ENCODE measurements around the gene MMP11.

The MMP11 gene

GRCh38 chr22:23825246-23825905, 52.7 kb downstream of the MMP11 start:
- TF ChIP-seq MYC (IDR thresholded peaks at IDR 0.05; ENCODE audit: low read depth, low read length) (no peak), POLR2A (IDR thresholded peaks at IDR 0.05; ENCODE audit: extremely low read depth, insufficient read length) (no peak), MAX (IDR thresholded peaks at IDR 0.05; ENCODE audit: low read depth, low read length) (no peak)
- no peak overlapping the region for H3K4me3 ChIP-seq (ENCODE audit: low read depth, low read length)
- DNase-seq (ENCODE audit: low read depth), result no peak

GRCh38 chr22:23826510-23827350, 54.1 kb downstream of the MMP11 start:
- no peak overlapping the region for H3K4me3 ChIP-seq (ENCODE audit: low read depth, low read length)
- no peak for DNase-seq (ENCODE audit: low read depth)
- TF ChIP-seq MAX (IDR thresholded peaks at IDR 0.05; ENCODE audit: low read depth, low read length) (no peak), CTCF (IDR thresholded peaks at IDR 0.05; ENCODE audit: low read depth, low read length) (no peak), MYC (IDR thresholded peaks at IDR 0.05; ENCODE audit: low read depth, low read length) (no peak), POLR2A (IDR thresholded peaks at IDR 0.05; ENCODE audit: extremely low read depth, insufficient read length) (no peak)

GRCh38 chr22:23827351-23827995, 54.8 kb downstream of the MMP11 start:
- H3K4me3 ChIP-seq (ENCODE audit: low read depth, low read length), result no peak overlapping the region
- no peak for TF ChIP-seq POLR2A (IDR thresholded peaks at IDR 0.05; ENCODE audit: extremely low read depth, insufficient read length)
- TF ChIP-seq MYC (IDR thresholded peaks at IDR 0.05; ENCODE audit: low read depth, low read length), result no peak
- no peak for TF ChIP-seq CTCF (IDR thresholded peaks at IDR 0.05; ENCODE audit: low read depth, low read length)
- no peak for TF ChIP-seq MAX (IDR thresholded peaks at IDR 0.05; ENCODE audit: low read depth, low read length)
- no peak for DNase-seq (ENCODE audit: low read depth)

- no peak overlapping the region for H3K4me3 ChIP-seq (ENCODE audit: low read depth, low read length)
These were observed 56.4 kb downstream of the MMP11 start for GRCh38 chr22:23828800-23829680.

GRCh38 chr22:23829845-23830372, 57.3 kb downstream of the MMP11 start:
- no peak overlapping the region for H3K4me3 ChIP-seq (ENCODE audit: low read depth, low read length)

More at GRCh38 chr22:23828800-23829680, 56.4 kb downstream of the MMP11 start:
- no peak for DNase-seq (ENCODE audit: low read depth)
- no peak for TF ChIP-seq CTCF (IDR thresholded peaks at IDR 0.05; ENCODE audit: low read depth, low read length)
- no peak for TF ChIP-seq POLR2A (IDR thresholded peaks at IDR 0.05; ENCODE audit: extremely low read depth, insufficient read length)
- no peak for TF ChIP-seq MYC (IDR thresholded peaks at IDR 0.05; ENCODE audit: low read depth, low read length)
- no peak for TF ChIP-seq MAX (IDR thresholded peaks at IDR 0.05; ENCODE audit: low read depth, low read length)

More at GRCh38 chr22:23829845-23830372, 57.3 kb downstream of the MMP11 start:
- DNase-seq (ENCODE audit: low read depth), result no peak
- no peak for TF ChIP-seq MAX (IDR thresholded peaks at IDR 0.05; ENCODE audit: low read depth, low read length)
- TF ChIP-seq MYC (IDR thresholded peaks at IDR 0.05; ENCODE audit: low read depth, low read length), result no peak
- no peak for TF ChIP-seq CTCF (IDR thresholded peaks at IDR 0.05; ENCODE audit: low read depth, low read length)
- TF ChIP-seq POLR2A (IDR thresholded peaks at IDR 0.05; ENCODE audit: extremely low read depth, insufficient read length), result no peak
